Right atrium auricular region (tissue), 2 donors: ENCODE measurements around the gene MROH7. TPM values are rescaled to one million over a fixed set of nuclear protein-coding genes. Genes with fewer than 3 reads are reported as not detected.
A peak's percentile ranks its signal among the peaks of the same experiment; 100 is the strongest.

Experiments used
- DNase-seq: peaks from one replicate; pipeline ENCODE4 v3.0.0-alpha.2; 2019; ENCODE audit warnings: low spot score
- H3K27ac ChIP-seq, 2 donors: fragments of 200-600 bp; sonication (generic); 1 replicate in 1 of 2; 2 replicates in 1 of 2; pipeline ENCODE4 v1.5.1; 2016 to 2019
- H3K27me3 ChIP-seq, 2 donors: fragments of 200-600 bp; sonication (generic); one replicate each; pipeline versions ENCODE4 v1.5.1 to v1.6.0; 2017 to 2019
- H3K36me3 ChIP-seq: fragments of 200-600 bp; sonication (generic); one replicate; pipeline ENCODE4 v1.5.1; 2016
- H3K4me1 ChIP-seq, 2 donors: fragments of 200-600 bp; sonication (generic); one replicate each; pipeline versions ENCODE4 v1.5.1 to v1.6.0; 2017 to 2019
- H3K4me3 ChIP-seq, 2 donors: fragments of 200-600 bp; sonication (generic); 1 replicate in 1 of 2; 2 replicates in 1 of 2; pipeline ENCODE4 v1.5.1; 2017 to 2019; ENCODE audit warnings: mild to moderate bottlenecking in 1 of 2, moderate library complexity in 1 of 2
- H3K9me3 ChIP-seq, 2 donors: fragments of 200-600 bp; sonication (generic); one replicate each; pipeline ENCODE4 v1.5.1; 2019
- CTCF ChIP-seq, 2 donors: fragments of 200-600 bp; sonication (generic); IDR thresholded peaks; one replicate each; pipeline ENCODE4 v1.5.1; 2019; ENCODE audit warnings: antibody characterized with exemption in 2 of 2
- total RNA-seq, 2 donors: library from RNA; depleted of rRNA; stranded (reverse); fragments of >200 nt; gene quantifications; one replicate each; pipeline ENCODE4 v1.1.0, GENCODE V29; 2016

The MROH7 gene
- total RNA-seq: 1 to 10 TPM; 5.5 to 6.9 TPM

- DNase-seq: no peak
- no peak for TF ChIP-seq CTCF (IDR thresholded peaks at IDR 0.05)
- H3K36me3 ChIP-seq: no peaks in the 10 kb centered on the region
Observed at GRCh38 chr1:54640863-54641836, at the start of gene MROH7. TSS of gene MROH7 (plus strand) at chr1:54641786. CDS start at chr1:54652927, 11,141 bp downstream.

GRCh38 chr1:54593571-54594160 is 47.9 kb upstream of the MROH7 start:
- no peak for DNase-seq
- Histone ChIP-seq H3K27me3 (no peaks in the 10 kb centered on the region), H3K4me3 (no peak overlapping the region), H3K27ac (no peak overlapping the region), H3K9me3 (no peaks in the 10 kb centered on the region), H3K36me3 (peaks cover 24% of the 10 kb centered on the region), H3K4me1 (peaks cover 0 to 8% of the 10 kb centered on the region in 2 donors)
- no peak for TF ChIP-seq CTCF (IDR thresholded peaks at IDR 0.05)

More at GRCh38 chr1:54640863-54641836, at the start of gene MROH7:
- Histone ChIP-seq H3K27me3 (no peaks in the 10 kb centered on the region), H3K4me3 (no peak within 1 kb of the TSS), H3K9me3 (peaks cover 0 to 13% of the 10 kb centered on the region in 2 donors), H3K4me1 (peaks cover 0 to 4% of the 10 kb centered on the region in 2 donors), H3K27ac (no peak within 1 kb of the TSS)

GRCh38 chr1:54594463-54594862 is 47.1 kb upstream of the MROH7 start:
- peaks cover 0 to 10% of the 10 kb centered on the region in 2 donors for H3K4me1 ChIP-seq
- no peak for TF ChIP-seq CTCF (IDR thresholded peaks at IDR 0.05)
- peaks cover 24% of the 10 kb centered on the region for H3K36me3 ChIP-seq
- no peak for DNase-seq
- H3K4me3 ChIP-seq: no peak overlapping the region
- H3K27ac ChIP-seq: no peak overlapping the region
- H3K9me3 ChIP-seq: no peaks in the 10 kb centered on the region
- H3K27me3 ChIP-seq: no peaks in the 10 kb centered on the region

- Histone ChIP-seq H3K4me3 (no peak overlapping the region), H3K27me3 (no peaks in the 10 kb centered on the region), H3K9me3 (no peaks in the 10 kb centered on the region), H3K27ac (peak overlapping the region in 1 of 2 donors; percentile 8), H3K4me1 (peaks cover 0 to 14% of the 10 kb centered on the region in 2 donors), H3K36me3 (peaks cover 24% of the 10 kb centered on the region)
- TF ChIP-seq CTCF (IDR thresholded peaks at IDR 0.05): no peak
- no peak for DNase-seq
Observed at GRCh38 chr1:54595956-54596498, 45.6 kb upstream of the MROH7 start.

GRCh38 chr1:54596756-54597155 is 44.8 kb upstream of the MROH7 start:
- DNase-seq: no peak
- no peaks in the 10 kb centered on the region for H3K9me3 ChIP-seq
- H3K4me3 ChIP-seq: no peak overlapping the region
- no peak for TF ChIP-seq CTCF (IDR thresholded peaks at IDR 0.05)
- peak overlapping the region in 1 of 2 donors; percentile 8 for H3K27ac ChIP-seq
- no peaks in the 10 kb centered on the region for H3K27me3 ChIP-seq
- peaks cover 24% of the 10 kb centered on the region for H3K36me3 ChIP-seq
- H3K4me1 ChIP-seq: peaks cover 0 to 19% of the 10 kb centered on the region in 2 donors
